ENCODE results near the gene ISX. TPM values are rescaled to one million over a fixed set of nuclear protein-coding genes. Genes with fewer than 3 reads are reported as not detected.
A peak's percentile ranks its signal among the peaks of the same experiment; 100 is the strongest.

ISX gene
- total and polyA plus RNA-seq, 9 of the 15 experiments (the other 6 are each of a cell fraction or from before 2014, with no cell fraction given), result 0.03 to 0.36 (median 0.07) TPM

GRCh38 chr22:35020517-35020916 lies 45.4 kb upstream of the ISX start:
- POLR2A ChIA-PET, result no interaction called here
- H3K9me3 ChIP-seq (replicated peaks; ENCODE audit: control insufficient read depth, insufficient read depth, low read depth, low read length), result no peaks in the 10 kb centered on the region
- in situ Hi-C loops (cut with MboI) (loop anchor here (25.0 kb wide), 1 partner anchor 1733 kb away; no protein-coding TSS in a partner anchor), intact Hi-C loops (cut with micrococcal nuclease) (loop anchor here (5.0 to 10.0 kb wide), 2 partner anchors 608 to 1096 kb away; partner anchors contain the start of gene LARGE1)
- FAIRE-seq (no peak), ATAC-seq (no peak), DNase-seq (ENCODE audit: extremely low read depth in 1 of 4, low spot score in 3 of 4) (no peak)
- no peaks in the 10 kb centered on the region for H3K79me2 ChIP-seq (ENCODE audit: control insufficient read depth, insufficient read depth, low read length)
- TF ChIP-seq ZFP36 (IDR thresholded peaks at IDR 0.05; ENCODE audit: low read depth, low read length, partially characterized antibody) (peak; percentile 51), RBM25 (IDR thresholded peaks at IDR 0.05; ENCODE audit: low read depth, low read length, severe bottlenecking) (peak; percentile 77), MTA3 (IDR thresholded peaks at IDR 0.05; ENCODE audit: borderline replicate concordance) (no peak), BCOR (IDR thresholded peaks at IDR 0.05) (peak; percentile 55; the same call in 1 of the 2 replicates), PCBP2 (IDR thresholded peaks at IDR 0.05; ENCODE audit: low read depth, low read length, poor library complexity, severe bottlenecking) (no peak), BCLAF1 (IDR thresholded peaks at IDR 0.05; ENCODE audit: borderline replicate concordance in 1 of 2, control insufficient read depth in 1 of 2, low read depth in 2 of 2, low read length in 1 of 2) (no peak), GABPB1 (CRISPR knock-in tag; IDR thresholded peaks at IDR 0.05) (no peak), HDAC2 (IDR thresholded peaks at IDR 0.05) (no peak), STAT6 (CRISPR knock-in tag; IDR thresholded peaks at IDR 0.05) (no peak), ZNF668 (CRISPR knock-in tag; IDR thresholded peaks at IDR 0.05) (no peak)
- 43% methylated on average over 2 of the region's 2 CpGs for WGBS (ENCODE audit: insufficient coverage, low coverage, missing lambda C conversion rate)
- no peaks in the 10 kb centered on the region for H3K9me1 ChIP-seq (ENCODE audit: control insufficient read depth, insufficient read depth, low read length)
- H4K20me1 ChIP-seq (replicated peaks; ENCODE audit: control insufficient read depth, insufficient read depth, low read length), result no peaks in the 10 kb centered on the region
- H3K27ac ChIP-seq (ENCODE audit: extremely low read depth, low read depth, low read length), result no peak overlapping the region
- H3K4me1 ChIP-seq (replicated peaks in 1 of 2; ENCODE audit: control insufficient read depth in 2 of 2, insufficient read depth in 2 of 2, low read length in 2 of 2), result peaks cover 0 to 6% of the 10 kb centered on the region in 2 experiments; a peak in 3 of 5 replicates
- CTCF ChIA-PET (ENCODE audit: low intra/inter-chr PET ratio), result no interaction called here
- no peak overlapping the region for H2AFZ ChIP-seq (ENCODE audit: low read depth, low read length)
- H3K9ac ChIP-seq (ENCODE audit: insufficient read depth in 1 of 2, low read depth in 2 of 2, low read length in 2 of 2), result no peak overlapping the region
- no peaks in the 10 kb centered on the region for H3K27me3 ChIP-seq (ENCODE audit: control insufficient read depth in 2 of 2, insufficient read depth in 2 of 2, low read length in 2 of 2)
- H3K4me3 ChIP-seq, result no peak overlapping the region
- no peak overlapping the region for H3K4me2 ChIP-seq (ENCODE audit: insufficient read depth, low read length)
- no peaks in the 10 kb centered on the region for H3K36me3 ChIP-seq (ENCODE audit: control insufficient read depth, insufficient read depth, low read length)
- BruUV-seq (replicated peaks), result no TSS peak
